GM18519 (cell line): ENCODE data around the gene EIF4B.
"Not testable (repeated sequence)": the region's sequence is repeated elsewhere in the genome, so short reads cannot be mapped to it uniquely, and the experiment has no call there.

Source experiments
- ATAC-seq: cut with Tn5 transposase; IDR thresholded peaks from one replicate; pipeline ENCODE4 v1.9.1; 2021; ENCODE audit warnings: mild to moderate bottlenecking, moderate library complexity; ENCODE audit not compliant: unreplicated experiment, low FRiP score

EIF4B gene

GRCh38 chr12:52992699-52993557 is 13.3 kb upstream of the EIF4B start:
- ATAC-seq: no peak

GRCh38 chr12:52993558-52993869 is 12.7 kb upstream of the EIF4B start:
- no peak for ATAC-seq

- ATAC-seq: no peak
These were observed 2.1 kb upstream of the EIF4B start for GRCh38 chr12:53004178-53004577.

GRCh38 chr12:53004582-53004981 is 1.7 kb upstream of the EIF4B start:
- no peak for ATAC-seq

- no peak for ATAC-seq
These were observed 856 bp upstream of the EIF4B start for GRCh38 chr12:53005215-53005985.

GRCh38 chr12:53006810-53007309 is 604 bp downstream of the EIF4B start:
- ATAC-seq: no peak

- ATAC-seq: no peak
These were observed 1.1 kb downstream of the EIF4B start for GRCh38 chr12:53007343-53007742.

GRCh38 chr12:53008760-53009159 is 2.5 kb downstream of the EIF4B start:
- not testable (repeated sequence) for ATAC-seq

GRCh38 chr12:53010955-53011354 is 4.7 kb downstream of the EIF4B start:
- no peak for ATAC-seq

GRCh38 chr12:53011889-53012288 is 5.6 kb downstream of the EIF4B start:
- ATAC-seq: no peak

- no peak for ATAC-seq
These were observed 6.7 kb downstream of the EIF4B start for GRCh38 chr12:53012928-53013327.

- ATAC-seq: no peak
These were observed 8.5 kb downstream of the EIF4B start for GRCh38 chr12:53014709-53015108.

- ATAC-seq: no peak
These were observed 19.0 kb downstream of the EIF4B start for GRCh38 chr12:53025250-53025649.

GRCh38 chr12:53027014-53027413 is 20.8 kb downstream of the EIF4B start:
- not testable (repeated sequence) for ATAC-seq

GRCh38 chr12:53031616-53032015 is 25.4 kb downstream of the EIF4B start:
- ATAC-seq: no peak

GRCh38 chr12:53033832-53034231 is 27.6 kb downstream of the EIF4B start:
- not testable (repeated sequence) for ATAC-seq

- ATAC-seq: no peak
These were observed 28.2 kb downstream of the EIF4B start for GRCh38 chr12:53034459-53034858.

GRCh38 chr12:53036802-53037201 is 30.5 kb downstream of the EIF4B start:
- no peak for ATAC-seq

GRCh38 chr12:53039851-53040250 is 33.6 kb downstream of the EIF4B start:
- no peak for ATAC-seq

GRCh38 chr12:53042607-53043454 is 36.6 kb downstream of the EIF4B start:
- no peak for ATAC-seq
